ENCODE data around the gene MEI4. TPM values are rescaled to one million over a fixed set of nuclear protein-coding genes. Genes with fewer than 3 reads are reported as not detected.

The MEI4 gene
- polyA plus RNA-seq, 1 donor (not counting 4 experiments of a cell fraction or from before 2014, with no cell fraction given) = 0.01 TPM

DNA sequence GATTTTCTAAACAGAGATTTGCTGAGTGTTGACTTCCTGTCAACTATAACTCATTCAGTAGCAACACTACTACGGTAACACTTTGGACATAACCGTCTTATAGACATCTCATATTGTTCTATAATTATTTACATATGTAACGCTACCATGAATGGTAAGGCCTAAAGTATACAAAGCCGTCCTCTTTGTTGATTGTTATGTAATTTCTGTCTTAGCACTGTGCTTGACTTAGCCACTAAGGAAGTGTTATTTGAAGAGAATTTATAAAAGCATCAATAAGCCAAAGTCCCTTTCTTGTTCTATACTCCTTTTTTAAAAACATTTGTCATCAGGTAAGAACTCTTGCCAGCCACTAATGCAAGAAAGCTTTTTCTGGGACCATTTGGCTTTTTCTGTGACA, 240.6 kb downstream of the MEI4 start:
- Histone ChIP-seq H3K36me3 (ENCODE audit: control insufficient read depth in 2 of 2, extremely low read depth in 1 of 2, insufficient read depth in 2 of 2, low read length in 2 of 2) (no peaks in the 10 kb centered on the region), H3K27me3 (ENCODE audit: control insufficient read depth, extremely low read depth, insufficient read depth, low read length) (no peaks in the 10 kb centered on the region), H3K4me1 (ENCODE audit: control insufficient read depth, extremely low read depth, insufficient read depth, low read length) (no peaks in the 10 kb centered on the region), H3K9me1 (ENCODE audit: control insufficient read depth, extremely low read depth, insufficient read depth, low read length) (no peaks in the 10 kb centered on the region), H3K79me2 (ENCODE audit: control insufficient read depth, insufficient read depth, low read length) (no peaks in the 10 kb centered on the region), H2AFZ (ENCODE audit: control insufficient read depth, low read length) (no peak overlapping the region), H3K9me3 (ENCODE audit: control insufficient read depth, low read depth, low read length) (no peaks in the 10 kb centered on the region), H3K9ac (ENCODE audit: control insufficient read depth, extremely low read depth, insufficient read depth, low read length) (no peak overlapping the region), H3K4me2 (ENCODE audit: control insufficient read depth, extremely low read depth, insufficient read depth, low read depth, low read length) (no peak overlapping the region), H4K20me1 (ENCODE audit: control insufficient read depth, extremely low read depth, insufficient read depth, low read length) (no peaks in the 10 kb centered on the region), H3K27ac (ENCODE audit: control insufficient read depth, insufficient read depth, low read length) (no peak overlapping the region), H3K4me3 (ENCODE audit: control insufficient read depth in 2 of 3, extremely low read depth in 1 of 3, insufficient read depth in 2 of 3, low read depth in 1 of 3, low read length in 3 of 3) (no peak overlapping the region)
- TF ChIP-seq CTCF (optimal IDR thresholded peaks at IDR 0.05 in 1 of 3, IDR thresholded peaks at IDR 0.05 in 1 of 3, conservative IDR thresholded peaks at IDR 0.05 in 1 of 3; ENCODE audit: extremely low read depth in 1 of 3, insufficient read depth in 2 of 3, low read length in 3 of 3) (no peak), EZH2 (IDR thresholded peaks at IDR 0.05; ENCODE audit: low read length) (no peak)
- FAIRE-seq = no peak
- no peak for DNase-seq (ENCODE audit: low read depth, low spot score)
- dilution Hi-C loops (cut with MboI; ENCODE audit: extremely low pct_ligation_motif_present, low sequenced_read_pairs) = no loop called here

DNA sequence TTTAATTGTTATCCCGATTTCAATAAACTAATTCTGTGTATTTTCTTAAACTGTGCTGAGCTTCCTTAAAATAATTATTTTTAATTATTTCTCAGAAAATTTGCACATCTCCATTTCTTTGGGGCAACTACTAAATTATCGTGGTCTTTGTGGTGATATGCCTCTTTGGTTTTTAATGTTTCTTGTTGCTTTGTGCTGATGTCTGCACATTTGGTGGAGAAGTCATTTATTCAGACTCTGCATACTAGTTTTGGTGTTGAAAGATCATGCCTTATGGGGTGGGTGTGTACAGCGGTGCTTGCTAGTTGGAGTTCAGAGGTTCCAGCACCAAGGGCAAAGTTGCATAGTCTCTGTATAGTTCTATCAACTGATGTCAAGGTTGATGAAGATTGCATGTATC, 253.2 kb downstream of the MEI4 start:
- H3K4me1 ChIP-seq (ENCODE audit: control insufficient read depth, extremely low read depth, insufficient read depth, low read length) = no peaks in the 10 kb centered on the region
- no peaks in the 10 kb centered on the region for H3K79me2 ChIP-seq (ENCODE audit: control insufficient read depth, insufficient read depth, low read length)
- no peaks in the 10 kb centered on the region for H3K27me3 ChIP-seq (ENCODE audit: control insufficient read depth, extremely low read depth, insufficient read depth, low read length)
- no peak overlapping the region for H3K4me3 ChIP-seq (ENCODE audit: control insufficient read depth in 2 of 3, extremely low read depth in 1 of 3, insufficient read depth in 2 of 3, low read depth in 1 of 3, low read length in 3 of 3)
- DNase-seq (ENCODE audit: low read depth, low spot score) (no peak), FAIRE-seq (no peak)
- no peak overlapping the region for H3K27ac ChIP-seq (ENCODE audit: control insufficient read depth, insufficient read depth, low read length)
- no peaks in the 10 kb centered on the region for H3K9me3 ChIP-seq (ENCODE audit: control insufficient read depth, low read depth, low read length)
- no peak overlapping the region for H3K9ac ChIP-seq (ENCODE audit: control insufficient read depth, extremely low read depth, insufficient read depth, low read length)
- H3K36me3 ChIP-seq (ENCODE audit: control insufficient read depth in 2 of 2, extremely low read depth in 1 of 2, insufficient read depth in 2 of 2, low read length in 2 of 2) = no peaks in the 10 kb centered on the region
- dilution Hi-C loops (cut with MboI; ENCODE audit: extremely low pct_ligation_motif_present, low sequenced_read_pairs) = no loop called here
- TF ChIP-seq CTCF (optimal IDR thresholded peaks at IDR 0.05 in 1 of 3, IDR thresholded peaks at IDR 0.05 in 1 of 3, conservative IDR thresholded peaks at IDR 0.05 in 1 of 3; ENCODE audit: extremely low read depth in 1 of 3, insufficient read depth in 2 of 3, low read length in 3 of 3) (no peak), EZH2 (IDR thresholded peaks at IDR 0.05; ENCODE audit: low read length) (no peak)
- H2AFZ ChIP-seq (ENCODE audit: control insufficient read depth, low read length) = no peak overlapping the region
- no peaks in the 10 kb centered on the region for H4K20me1 ChIP-seq (ENCODE audit: control insufficient read depth, extremely low read depth, insufficient read depth, low read length)
- no peaks in the 10 kb centered on the region for H3K9me1 ChIP-seq (ENCODE audit: control insufficient read depth, extremely low read depth, insufficient read depth, low read length)
- H3K4me2 ChIP-seq (ENCODE audit: control insufficient read depth, extremely low read depth, insufficient read depth, low read depth, low read length) = no peak overlapping the region

Data from keratinocyte (primary cell).